ENCODE data around the gene MDM1. TPM values are rescaled to one million over a fixed set of nuclear protein-coding genes. Genes with fewer than 3 reads are reported as not detected.

Gene MDM1
- total RNA-seq, 1 experiment from 2014 or later = 10.6 TPM

- no peaks in the 10 kb centered on the region for H3K79me2 ChIP-seq (ENCODE audit: insufficient read depth, low read length)
- no peaks in the 10 kb centered on the region for H3K27me3 ChIP-seq (ENCODE audit: insufficient read depth, low read length)
- no peak for TF ChIP-seq CTCF (conservative IDR thresholded peaks at IDR 0.05)
- Mint-ChIP-seq H3K9me3 (no peaks in the 10 kb centered on the region), H3K36me3 (ENCODE audit: insufficient read depth in 1 of 3, low read depth in 3 of 3) (no peaks in the 10 kb centered on the region), H3K27me3 (ENCODE audit: low read depth) (no peaks in the 10 kb centered on the region; the same call in 1 of the 2 replicates), H3K4me1 (no peaks in the 10 kb centered on the region; a peak in 1 of 4 replicates), H3K4me3 (no peak overlapping the region), H3K27ac (no peak overlapping the region; a peak in 1 of 7 replicates)
- no peak overlapping the region for H4K5ac ChIP-seq (ENCODE audit: insufficient read length, low read depth, low read length)
- H2AFZ ChIP-seq (ENCODE audit: low read length) = no peak overlapping the region
- no peak overlapping the region for H3K14ac ChIP-seq (ENCODE audit: insufficient read depth, low read length)
- no peak overlapping the region for H4K8ac ChIP-seq (replicated peaks; ENCODE audit: insufficient read length, low read depth, low read length)
- H3K27ac ChIP-seq (ENCODE audit: insufficient read length, low read depth, low read length) = no peak overlapping the region
- H3K4me2 ChIP-seq (ENCODE audit: insufficient read depth, insufficient read length, low read length) = no peak overlapping the region
- no peaks in the 10 kb centered on the region for H3K9me3 ChIP-seq (ENCODE audit: control insufficient read depth, low read depth, low read length)
- no peak overlapping the region for H2BK120ac ChIP-seq (ENCODE audit: low read depth, low read length, poor library complexity, severe bottlenecking)
- H3K18ac ChIP-seq (ENCODE audit: insufficient read length, low read depth, low read length) = no peak overlapping the region
- H2BK15ac ChIP-seq (ENCODE audit: low read depth, low read length) = no peak overlapping the region
- H3K4ac ChIP-seq (ENCODE audit: low read depth, low read length) = no peak overlapping the region
- no peak overlapping the region for H2BK12ac ChIP-seq (ENCODE audit: insufficient read length, low read depth, low read length)
- H3K79me1 ChIP-seq (ENCODE audit: insufficient read depth, low read depth, low read length, poor library complexity, severe bottlenecking) = no peaks in the 10 kb centered on the region
- no peak overlapping the region for H3K9ac ChIP-seq (ENCODE audit: extremely low read depth, insufficient read length, low read length)
- H3K23me2 ChIP-seq (ENCODE audit: insufficient read length, low read depth, low read length, poor library complexity, severe bottlenecking) = no peaks in the 10 kb centered on the region
- H3K56ac ChIP-seq (ENCODE audit: insufficient read length, low read depth, low read length) = no peak overlapping the region
- no peak overlapping the region for H2BK5ac ChIP-seq (ENCODE audit: insufficient read length, low read length)
- H4K20me1 ChIP-seq (ENCODE audit: control insufficient read depth, insufficient read depth, insufficient read length) = no peaks in the 10 kb centered on the region
- no CpG with 5 or more reads among the region's 2 CpGs for WGBS (ENCODE audit: extremely low coverage, insufficient read length, low lambda C conversion rate)
- DNase-seq = no peak
- H3K23ac ChIP-seq (ENCODE audit: insufficient read length, low read depth, low read length) = no peak overlapping the region
- H2BK20ac ChIP-seq (ENCODE audit: low read depth, low read length, poor library complexity, severe bottlenecking) = no peak overlapping the region
- H2AK5ac ChIP-seq (ENCODE audit: insufficient read length, low read length) = no peak overlapping the region
- H4K91ac ChIP-seq (ENCODE audit: insufficient read length, low read depth, low read length) = no peak overlapping the region
- no peaks in the 10 kb centered on the region for H3K4me1 ChIP-seq (ENCODE audit: insufficient read depth, low read length)
- H3T11ph ChIP-seq (ENCODE audit: low read length) = no peak overlapping the region
These were observed 62.4 kb downstream of the MDM1 start for GRCh38 chr12:68269779-68270178.

Data from H9 (cell line).